Activated T-helper 17 cell treated with anti-CD3 and anti-CD28 coated beads, Interleukin-2, amount 50 U/mL, for 72 hours (primary cell): ENCODE measurements around the gene CDH13. TPM values are rescaled to one million over a fixed set of nuclear protein-coding genes. Genes with fewer than 3 reads are reported as not detected.

ENCODE experiments used
- ATAC-seq: fragments of 150-1000 bp; cut with Tn5 transposase; replicated peaks from 2 replicates; pipeline ENCODE4 v1.10.0; 2021; ENCODE audit warnings: mild to moderate bottlenecking, moderate library complexity
- H3K27ac Mint-ChIP-seq: one replicate; pipeline ENCODE4 v1.8.0; 2022; ENCODE audit warnings: mixed read lengths
- H3K27me3 Mint-ChIP-seq: one replicate; pipeline ENCODE4 v1.8.0; 2022; ENCODE audit warnings: mixed read lengths
- H3K36me3 Mint-ChIP-seq: one replicate; pipeline ENCODE4 v1.8.0; 2022; ENCODE audit warnings: low read depth, mild to moderate bottlenecking, mixed read lengths
- H3K4me1 Mint-ChIP-seq: one replicate; pipeline ENCODE4 v1.8.0; 2022; ENCODE audit warnings: mixed read lengths
- H3K4me3 Mint-ChIP-seq: one replicate; pipeline ENCODE4 v1.8.0; 2022; ENCODE audit warnings: mild to moderate bottlenecking, mixed read lengths
- H3K9me3 Mint-ChIP-seq: one replicate; pipeline ENCODE4 v1.8.0; 2022; ENCODE audit warnings: mixed read lengths
- total RNA-seq, 2 donors: library from RNA; stranded (reverse); gene quantifications; one replicate each; pipeline ENCODE4 v1.2.3, GENCODE V29; 2022

Gene CDH13
- total RNA-seq, 2 donors from 2014 or later, result not detected

DNA sequence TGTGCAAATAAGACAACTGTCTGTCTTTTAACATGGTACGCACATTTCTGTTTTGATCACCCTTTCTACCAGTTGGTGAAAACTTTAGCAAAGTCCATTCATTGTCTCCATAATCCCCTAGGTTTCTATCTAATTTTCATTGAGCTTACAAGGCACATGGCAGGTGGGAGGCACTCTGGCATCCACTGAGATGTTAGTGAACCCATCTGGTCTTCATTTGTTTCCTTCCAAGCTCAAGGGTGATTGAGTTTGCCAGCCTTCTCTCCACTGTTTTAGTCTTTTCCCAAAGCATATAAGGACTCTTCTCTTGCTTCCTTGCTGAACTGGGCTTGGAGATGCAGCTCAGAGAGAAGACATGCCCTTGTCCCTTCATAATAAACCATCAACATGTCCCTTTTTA is 179.1 kb downstream of the CDH13 start:
- Mint-ChIP-seq H3K36me3 (no peaks in the 10 kb centered on the region), H3K9me3 (no peaks in the 10 kb centered on the region)

DNA sequence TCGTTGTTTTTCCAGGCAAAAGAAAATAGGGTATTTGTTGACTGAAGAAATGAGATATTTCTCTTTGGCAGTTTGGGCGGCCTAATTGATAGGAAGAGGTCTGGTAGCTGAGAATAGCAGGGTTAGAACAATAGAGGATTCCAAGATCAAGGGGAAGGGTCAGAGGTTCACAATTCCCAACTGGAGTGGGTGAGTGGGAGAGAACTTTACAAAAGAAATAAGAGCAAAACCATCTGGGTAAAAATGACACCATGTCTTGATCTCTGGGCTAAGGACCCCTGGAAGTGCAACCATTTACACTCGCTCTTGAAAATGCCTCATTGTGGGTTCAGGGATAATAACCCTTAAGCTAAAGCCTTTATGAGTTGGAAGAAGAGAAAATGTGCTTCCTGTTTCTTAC is 180.5 kb downstream of the CDH13 start:
- no peak for ATAC-seq
- H3K27ac Mint-ChIP-seq, result no peak overlapping the region
- no peaks in the 10 kb centered on the region for H3K9me3 Mint-ChIP-seq
- H3K4me3 Mint-ChIP-seq, result no peak overlapping the region
- H3K36me3 Mint-ChIP-seq, result no peaks in the 10 kb centered on the region
- peaks cover 31% of the 10 kb centered on the region for H3K27me3 Mint-ChIP-seq
- H3K4me1 Mint-ChIP-seq, result peaks cover 2% of the 10 kb centered on the region

More for the DNA sequence above, 179.1 kb downstream of the CDH13 start:
- H3K27ac Mint-ChIP-seq, result no peak overlapping the region
- H3K27me3 Mint-ChIP-seq, result peaks cover 25% of the 10 kb centered on the region
- H3K4me1 Mint-ChIP-seq, result peaks cover 10% of the 10 kb centered on the region
- no peak overlapping the region for H3K4me3 Mint-ChIP-seq
- ATAC-seq, result no peak

DNA sequence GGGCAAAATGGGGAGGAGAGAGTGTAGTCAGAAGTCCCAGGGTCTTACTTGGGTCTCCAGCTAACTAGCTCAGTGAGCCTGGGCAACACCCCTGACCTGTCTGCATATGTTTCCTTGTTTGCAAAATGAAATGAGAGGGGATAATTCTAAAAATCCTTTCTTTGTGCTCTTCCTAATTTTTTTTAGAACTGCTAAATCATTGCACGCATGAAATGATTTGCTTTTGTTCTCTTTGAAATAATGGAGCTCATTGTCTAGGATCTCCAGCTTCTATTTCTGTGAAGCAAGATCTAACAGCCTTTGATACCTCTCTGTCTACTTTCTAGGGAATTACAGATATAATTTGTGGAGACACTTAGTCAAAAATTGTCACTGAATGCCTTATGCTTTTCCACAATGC is 181.3 kb downstream of the CDH13 start:
- no peak for ATAC-seq
- Mint-ChIP-seq H3K9me3 (no peaks in the 10 kb centered on the region), H3K36me3 (no peaks in the 10 kb centered on the region), H3K27ac (no peak overlapping the region), H3K27me3 (peaks cover 36% of the 10 kb centered on the region), H3K4me1 (no peaks in the 10 kb centered on the region), H3K4me3 (no peak overlapping the region)

DNA sequence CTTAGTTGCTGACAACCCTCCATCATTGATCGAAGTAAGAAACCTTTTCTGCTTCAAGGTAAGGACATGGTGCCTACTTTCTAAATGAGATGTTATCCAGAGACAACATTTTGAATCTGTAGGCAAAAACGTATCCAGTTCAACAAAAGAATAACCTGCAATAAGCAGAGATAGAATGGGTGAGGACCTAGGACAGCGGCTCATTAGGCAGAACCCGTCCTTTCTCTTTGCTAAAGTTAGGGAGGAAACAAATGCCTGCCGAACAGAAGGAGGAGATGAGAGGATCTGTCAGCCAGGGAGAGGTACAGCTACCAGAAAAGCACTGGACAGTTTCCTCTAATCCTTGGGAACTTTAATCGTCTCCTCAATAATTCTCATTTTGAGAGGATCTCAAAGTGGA is 183.3 kb downstream of the CDH13 start:
- Mint-ChIP-seq H3K9me3 (no peaks in the 10 kb centered on the region), H3K27me3 (peaks cover 29% of the 10 kb centered on the region), H3K27ac (no peak overlapping the region), H3K4me1 (no peaks in the 10 kb centered on the region), H3K4me3 (no peak overlapping the region), H3K36me3 (no peaks in the 10 kb centered on the region)
- ATAC-seq, result no peak

DNA sequence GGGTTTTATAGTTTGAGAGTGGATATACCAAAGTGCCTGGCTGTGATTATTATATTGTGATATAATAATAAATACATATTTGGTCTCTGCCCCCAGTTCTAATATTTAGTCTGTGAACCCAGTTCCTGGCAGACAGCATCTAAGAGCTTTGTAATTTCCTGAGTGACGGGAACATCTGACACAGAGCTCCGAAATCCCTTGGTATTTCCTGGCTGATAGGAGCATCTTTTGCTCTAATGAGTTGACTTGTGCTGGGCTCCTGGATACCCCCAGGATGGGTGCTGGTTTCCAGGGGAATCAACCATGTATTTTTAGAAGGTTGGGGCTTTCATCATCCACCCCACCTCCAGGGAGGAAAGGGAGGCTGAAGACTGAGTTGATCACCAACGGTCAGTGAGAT is 187.3 kb downstream of the CDH13 start:
- Mint-ChIP-seq H3K36me3 (no peaks in the 10 kb centered on the region), H3K9me3 (no peaks in the 10 kb centered on the region), H3K4me3 (no peak overlapping the region), H3K27me3 (peaks cover 29% of the 10 kb centered on the region), H3K4me1 (no peaks in the 10 kb centered on the region), H3K27ac (no peak overlapping the region)
- ATAC-seq, result no peak

DNA sequence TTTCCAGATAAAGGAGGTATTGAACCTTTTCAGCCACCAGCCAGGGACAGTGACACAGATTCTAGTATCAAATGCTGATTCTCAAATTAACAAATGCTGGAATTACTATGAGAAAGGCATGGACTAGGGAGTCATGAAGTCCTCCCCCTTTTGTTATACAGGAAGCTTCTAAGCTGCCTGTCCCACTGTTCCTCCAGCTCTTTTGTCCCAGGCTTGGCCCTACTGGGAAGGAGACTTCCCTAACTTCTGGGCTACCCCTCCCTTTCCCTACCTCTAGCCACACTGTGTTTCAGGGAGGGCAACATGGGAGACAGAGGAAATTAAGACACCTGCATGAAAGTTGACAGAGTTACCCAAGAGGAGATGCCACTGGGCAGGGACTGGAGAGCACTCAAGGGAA is 192.5 kb downstream of the CDH13 start:
- no peak for ATAC-seq
- Mint-ChIP-seq H3K4me1 (no peaks in the 10 kb centered on the region), H3K27ac (no peak overlapping the region), H3K27me3 (peaks cover 15% of the 10 kb centered on the region), H3K36me3 (no peaks in the 10 kb centered on the region), H3K4me3 (no peak overlapping the region), H3K9me3 (no peaks in the 10 kb centered on the region)

DNA sequence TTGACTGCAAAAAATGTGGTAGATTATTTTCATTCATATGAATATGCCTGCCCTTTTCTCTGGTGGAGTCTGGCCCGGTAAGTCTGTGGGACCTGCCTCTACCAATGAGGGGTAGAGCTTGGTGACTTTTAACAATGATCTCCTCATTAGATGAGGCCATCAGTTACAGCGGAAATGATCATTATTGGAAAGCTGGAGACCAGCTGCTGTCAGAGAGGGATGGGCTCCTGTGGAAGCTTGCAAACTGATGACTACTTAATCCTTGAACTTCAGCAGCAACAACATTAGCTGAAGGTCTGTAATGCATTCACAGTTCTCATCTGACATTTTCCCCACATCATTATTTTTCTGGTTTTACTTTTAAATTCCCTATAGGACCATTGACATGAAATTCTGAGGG is 194.1 kb downstream of the CDH13 start:
- Mint-ChIP-seq H3K4me1 (no peaks in the 10 kb centered on the region), H3K27ac (no peak overlapping the region), H3K27me3 (peaks cover 11% of the 10 kb centered on the region), H3K9me3 (no peaks in the 10 kb centered on the region), H3K36me3 (no peaks in the 10 kb centered on the region), H3K4me3 (no peak overlapping the region)
- ATAC-seq, result no peak

DNA sequence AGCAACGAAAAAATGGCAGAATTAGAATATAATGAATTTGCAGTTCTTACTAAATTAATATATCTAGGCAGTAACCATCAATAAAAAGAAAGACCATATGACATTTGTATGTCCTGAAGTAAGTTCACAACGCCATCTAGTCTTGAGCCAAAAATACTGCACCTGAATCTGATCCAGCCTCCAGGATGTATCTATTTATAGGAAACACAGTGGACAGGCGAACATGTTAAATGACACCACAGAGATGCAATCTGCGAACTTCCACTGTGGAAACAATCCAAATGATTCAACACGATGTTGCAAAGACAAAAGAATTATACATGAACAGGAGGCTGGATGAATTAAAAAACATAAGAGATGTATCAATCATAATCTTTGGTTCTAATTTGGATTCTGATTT is 197.6 kb downstream of the CDH13 start:
- no peak overlapping the region for H3K4me3 Mint-ChIP-seq
- ATAC-seq, result no peak
- H3K27ac Mint-ChIP-seq, result no peak overlapping the region
- no peaks in the 10 kb centered on the region for H3K9me3 Mint-ChIP-seq
- H3K4me1 Mint-ChIP-seq, result no peaks in the 10 kb centered on the region
- peaks cover 10% of the 10 kb centered on the region for H3K27me3 Mint-ChIP-seq
- H3K36me3 Mint-ChIP-seq, result no peaks in the 10 kb centered on the region

DNA sequence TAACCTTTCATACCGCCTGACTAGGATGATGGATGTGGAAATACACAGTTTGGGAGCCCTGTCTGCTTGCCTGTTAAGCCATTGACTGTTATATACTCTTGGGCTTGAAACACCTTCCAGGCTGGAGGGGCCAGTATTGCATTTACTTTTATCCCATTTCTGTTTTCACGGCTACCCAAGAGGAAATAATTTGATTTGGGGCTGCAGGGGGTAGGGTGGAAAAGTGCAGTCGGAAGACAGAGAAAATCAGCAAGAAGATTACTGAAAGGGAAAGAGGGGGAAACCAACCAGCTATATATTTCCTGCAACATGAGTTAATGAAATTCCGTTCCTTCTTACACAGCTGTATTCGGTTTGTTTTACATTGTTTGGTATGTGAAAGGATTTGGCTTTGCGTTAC is 202.5 kb downstream of the CDH13 start:
- Mint-ChIP-seq H3K9me3 (no peaks in the 10 kb centered on the region), H3K27ac (no peak overlapping the region), H3K4me1 (no peaks in the 10 kb centered on the region), H3K27me3 (peaks cover 7% of the 10 kb centered on the region), H3K36me3 (no peaks in the 10 kb centered on the region), H3K4me3 (no peak overlapping the region)
- no peak for ATAC-seq

DNA sequence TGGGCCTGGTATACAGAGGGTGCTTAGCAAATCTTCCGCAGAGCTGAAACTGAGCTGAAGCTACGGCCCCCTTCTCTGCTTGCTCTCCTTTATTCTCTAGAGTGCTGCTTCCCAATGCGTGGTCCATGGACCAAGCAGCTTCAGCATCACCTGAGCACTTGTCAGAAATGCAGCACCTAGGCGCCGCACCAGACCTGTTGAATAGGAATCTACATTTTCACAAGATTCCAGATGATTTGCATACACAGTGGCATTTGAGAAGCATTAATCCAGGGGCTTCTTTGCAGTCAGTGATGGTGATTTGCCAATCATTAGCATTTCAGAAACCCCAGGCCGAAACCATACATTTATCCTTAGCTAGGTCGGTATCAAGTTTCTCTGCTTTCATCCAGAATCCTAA is 204.2 kb downstream of the CDH13 start:
- H3K4me1 Mint-ChIP-seq, result no peaks in the 10 kb centered on the region
- H3K36me3 Mint-ChIP-seq, result no peaks in the 10 kb centered on the region
- no peak overlapping the region for H3K4me3 Mint-ChIP-seq
- H3K27me3 Mint-ChIP-seq, result peaks cover 7% of the 10 kb centered on the region
- ATAC-seq, result no peak
- H3K9me3 Mint-ChIP-seq, result no peaks in the 10 kb centered on the region
- no peak overlapping the region for H3K27ac Mint-ChIP-seq

DNA sequence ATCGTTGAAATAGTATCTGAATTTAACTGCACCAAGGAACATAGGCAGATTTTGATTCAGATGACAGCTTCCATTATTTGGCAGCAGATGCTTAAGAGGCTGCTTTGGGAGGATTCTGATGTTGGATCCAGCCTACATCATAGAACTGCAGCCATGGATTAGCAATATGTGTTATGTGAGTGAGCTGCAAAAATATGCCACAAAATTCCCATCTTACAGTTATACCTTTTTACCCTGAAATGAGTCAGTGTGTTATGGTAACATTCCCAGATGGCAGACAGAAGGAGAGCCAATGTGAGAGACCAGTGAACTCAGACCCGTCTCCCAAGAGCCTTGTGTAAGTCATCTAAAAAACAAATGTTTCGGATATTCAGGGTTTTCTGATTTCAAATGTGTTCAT is 206.1 kb downstream of the CDH13 start:
- peaks cover 4% of the 10 kb centered on the region for H3K27me3 Mint-ChIP-seq

DNA sequence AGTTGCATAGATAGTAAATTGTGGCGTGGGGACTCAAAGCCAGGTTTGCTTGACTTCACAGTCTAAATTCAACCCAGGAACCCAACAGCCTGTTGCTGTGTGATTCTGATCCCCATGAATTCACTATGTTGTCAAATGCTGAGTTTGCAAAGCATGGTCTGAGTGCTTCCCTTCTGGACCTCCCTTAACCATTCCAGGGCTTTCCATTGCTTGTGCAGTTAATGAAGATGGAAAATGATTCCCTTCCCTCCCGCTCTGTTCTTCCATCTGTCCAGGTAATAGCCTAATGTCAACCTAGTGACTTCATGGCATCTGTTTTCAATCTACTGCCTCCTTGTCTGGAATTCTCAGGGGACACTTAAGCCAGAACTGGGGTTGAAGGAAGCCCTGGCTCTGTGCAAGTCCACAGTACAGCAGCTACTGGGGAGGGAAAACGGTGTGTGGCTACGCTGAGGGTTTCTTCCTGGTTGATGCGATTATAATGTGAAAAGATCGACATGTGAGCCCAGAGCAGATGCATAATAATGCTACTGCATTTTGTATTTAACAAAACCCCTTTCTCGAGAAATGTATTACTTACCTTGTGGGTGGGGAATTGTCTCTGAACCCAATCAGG is 206.7 kb downstream of the CDH13 start:
- Mint-ChIP-seq H3K27me3 (peaks cover 7% of the 10 kb centered on the region), H3K27ac (no peak overlapping the region), H3K4me3 (no peak overlapping the region), H3K9me3 (no peaks in the 10 kb centered on the region), H3K36me3 (no peaks in the 10 kb centered on the region), H3K4me1 (no peaks in the 10 kb centered on the region)
- no peak for ATAC-seq

More for the DNA sequence above, 206.1 kb downstream of the CDH13 start:
- Mint-ChIP-seq H3K4me1 (no peaks in the 10 kb centered on the region), H3K4me3 (no peak overlapping the region), H3K9me3 (no peaks in the 10 kb centered on the region), H3K27ac (no peak overlapping the region), H3K36me3 (no peaks in the 10 kb centered on the region)
- no peak for ATAC-seq

DNA sequence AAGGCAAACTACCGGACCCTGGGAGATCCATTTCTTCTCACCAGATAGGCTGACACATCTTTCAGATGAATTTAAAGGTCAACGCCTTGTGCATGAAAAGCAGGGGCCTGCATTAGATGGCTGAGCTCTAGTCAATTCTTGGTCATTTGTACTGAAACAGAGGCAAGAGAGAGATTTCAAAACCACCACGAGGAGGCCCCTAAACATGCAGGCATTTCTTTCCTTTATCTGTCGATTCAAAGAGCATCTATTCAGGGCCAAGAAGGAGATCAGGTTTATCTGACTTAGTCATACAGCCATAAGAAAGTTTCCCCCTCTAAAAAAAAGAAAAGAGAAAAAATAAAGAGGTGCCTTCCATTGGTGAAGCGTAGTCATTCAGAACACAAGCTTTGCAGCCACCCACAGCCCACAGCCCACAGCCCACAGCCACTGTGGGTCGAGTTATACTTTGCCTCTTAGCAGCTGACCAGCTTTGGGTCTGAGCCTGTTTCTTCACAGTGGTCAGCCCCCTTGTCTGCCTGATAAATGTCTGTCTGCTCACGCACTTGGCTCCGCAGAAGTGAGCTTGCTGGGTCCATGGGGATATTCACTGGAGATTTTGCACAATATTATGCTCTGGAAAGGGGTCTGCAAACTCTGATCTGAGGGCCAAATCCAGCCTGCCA is 207.5 kb downstream of the CDH13 start:
- H3K4me3 Mint-ChIP-seq, result no peak overlapping the region
- H3K4me1 Mint-ChIP-seq, result no peaks in the 10 kb centered on the region
- H3K27me3 Mint-ChIP-seq, result peaks cover 4% of the 10 kb centered on the region
- ATAC-seq, result no peak
- no peaks in the 10 kb centered on the region for H3K36me3 Mint-ChIP-seq
- no peak overlapping the region for H3K27ac Mint-ChIP-seq
- no peaks in the 10 kb centered on the region for H3K9me3 Mint-ChIP-seq

DNA sequence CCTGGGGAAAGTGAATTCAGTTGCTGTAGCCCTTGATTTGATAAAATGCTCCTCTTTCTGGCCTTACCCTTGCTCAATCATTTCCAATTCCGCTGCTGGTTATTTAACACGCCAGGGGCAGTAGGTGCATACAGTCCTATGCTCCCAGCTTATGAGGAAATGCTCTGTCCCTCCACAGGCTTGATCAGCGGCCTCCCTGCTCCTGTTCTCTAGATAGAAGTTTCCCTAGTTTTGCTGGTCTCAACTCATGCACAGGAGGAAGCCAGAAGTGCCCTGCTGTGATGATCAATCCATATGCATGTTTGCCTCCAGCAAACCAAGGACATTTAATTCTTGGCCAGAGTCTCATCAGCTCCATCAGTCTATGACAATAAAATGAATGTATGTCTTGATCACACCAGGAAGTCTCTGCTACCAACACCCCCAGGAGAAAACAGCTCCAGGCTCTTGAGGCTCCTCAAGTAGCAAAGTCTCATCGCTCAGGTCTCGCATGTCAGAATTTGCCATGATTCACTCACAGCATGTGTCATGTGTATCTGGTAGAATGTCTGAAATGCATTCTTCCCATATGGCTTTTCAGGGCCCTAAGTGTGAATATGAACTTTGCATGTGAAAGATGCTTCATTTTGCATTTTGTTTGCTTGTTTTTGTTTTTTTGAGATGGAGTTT is 208.9 kb downstream of the CDH13 start:
- H3K27me3 Mint-ChIP-seq, result peaks cover 3% of the 10 kb centered on the region
- no peaks in the 10 kb centered on the region for H3K4me1 Mint-ChIP-seq
- no peak for ATAC-seq
- H3K36me3 Mint-ChIP-seq, result no peaks in the 10 kb centered on the region
- no peak overlapping the region for H3K27ac Mint-ChIP-seq
- no peaks in the 10 kb centered on the region for H3K9me3 Mint-ChIP-seq
- no peak overlapping the region for H3K4me3 Mint-ChIP-seq

DNA sequence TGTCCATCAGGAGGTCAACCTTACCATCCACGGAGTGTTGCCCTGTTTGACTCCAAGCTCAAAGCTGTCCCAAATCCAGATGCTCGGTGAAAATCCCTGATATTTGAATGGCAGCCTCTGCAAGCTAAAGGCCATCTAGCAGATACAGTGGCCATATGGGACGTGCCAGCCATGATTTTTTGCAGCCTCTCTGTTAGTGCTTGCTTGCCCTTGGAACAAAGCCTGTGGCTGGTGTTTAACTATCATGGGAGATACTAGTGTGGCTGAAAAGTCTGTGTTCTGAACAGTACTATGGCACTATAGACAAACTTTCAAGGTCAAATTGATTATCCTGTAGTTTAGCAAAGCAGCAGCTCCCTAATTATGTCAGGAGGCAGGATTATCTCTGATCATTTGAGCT is 214.3 kb downstream of the CDH13 start:
- Mint-ChIP-seq H3K9me3 (no peaks in the 10 kb centered on the region), H3K4me3 (no peak overlapping the region), H3K27me3 (peaks cover 3% of the 10 kb centered on the region), H3K27ac (no peak overlapping the region), H3K36me3 (no peaks in the 10 kb centered on the region), H3K4me1 (no peaks in the 10 kb centered on the region)
- ATAC-seq, result no peak
